Neural progenitor cell (in vitro differentiated cells): ENCODE measurements around the gene PSD4. TPM values are rescaled to one million over a fixed set of nuclear protein-coding genes. Genes with fewer than 3 reads are reported as not detected.

ENCODE experiments used
- DNase-seq: peaks from one replicate; pipeline ENCODE4 v3.0.0-alpha.2; 2016; ENCODE audit warnings: low spot score
- H2AFZ ChIP-seq: fragments of 200-600 bp; sonication (generic); replicated peaks from 2 replicates; pipeline ENCODE4 v1.6.1; 2016; ENCODE audit warnings: antibody characterized with exemption
- H3F3A ChIP-seq: fragments of 200-600 bp; sonication (generic); 2 replicates; pipeline ENCODE4 v1.6.1; 2016; ENCODE audit warnings: antibody characterized with exemption, low read depth
- H3K27ac ChIP-seq: fragments of 200-600 bp; sonication (generic); 2 replicates; pipeline ENCODE4 v1.5.1; 2016; ENCODE audit warnings: mild to moderate bottlenecking
- H3K27me3 ChIP-seq: fragments of 200-600 bp; sonication (generic); 2 replicates; pipeline ENCODE4 v1.6.1; 2016; ENCODE audit warnings: mild to moderate bottlenecking, moderate library complexity
- H3K36me3 ChIP-seq: fragments of 200-600 bp; sonication (generic); 2 replicates; pipeline ENCODE4 v1.5.1; 2016
- H3K4me1 ChIP-seq: fragments of 200-600 bp; sonication (generic); 2 replicates; pipeline ENCODE4 v1.6.1; 2016; ENCODE audit warnings: mixed run types
- H3K4me2 ChIP-seq: fragments of 200-600 bp; sonication (generic); 2 replicates; pipeline ENCODE4 v1.6.1; 2016
- H3K4me3 ChIP-seq: fragments of 200-600 bp; sonication (generic); 2 replicates; pipeline ENCODE4 v1.5.1; 2016
- H3K79me2 ChIP-seq: fragments of 200-600 bp; sonication (generic); 2 replicates; pipeline ENCODE4 v1.6.1; 2016; ENCODE audit warnings: low read depth
- H3K9ac ChIP-seq: fragments of 200-600 bp; sonication (generic); 2 replicates; pipeline ENCODE4 v1.6.1; 2016
- H3K9me3 ChIP-seq: fragments of 200-600 bp; sonication (generic); 2 replicates; pipeline ENCODE4 v1.5.1; 2016; ENCODE audit warnings: low read depth
- H4K20me1 ChIP-seq: fragments of 200-600 bp; sonication (generic); 2 replicates; pipeline ENCODE4 v1.6.1; 2016; ENCODE audit warnings: low read depth
- H3K27ac Mint-ChIP-seq: 3 replicates; pipeline ENCODE4 v1.8.0; 2021; ENCODE audit warnings: mixed read lengths
- H3K27me3 Mint-ChIP-seq: 2 replicates; pipeline ENCODE4 v1.8.0; 2022; ENCODE audit warnings: low read depth, mild to moderate bottlenecking, inconsistent platforms, moderate library complexity, mixed read lengths; ENCODE audit not compliant: insufficient read depth
- H3K36me3 Mint-ChIP-seq: 3 replicates; pipeline ENCODE4 v1.8.0; 2021; ENCODE audit warnings: mixed read lengths
- H3K4me1 Mint-ChIP-seq: 3 replicates; pipeline ENCODE4 v1.8.0; 2021; ENCODE audit warnings: mixed read lengths
- H3K4me3 Mint-ChIP-seq: 3 replicates; pipeline ENCODE4 v1.8.0; 2021; ENCODE audit warnings: mild to moderate bottlenecking, moderate library complexity, mixed read lengths
- H3K9me3 Mint-ChIP-seq: 3 replicates; pipeline ENCODE4 v1.8.0; 2020; ENCODE audit warnings: mixed read lengths
- CTCF ChIP-seq: fragments of 200-600 bp; sonication (generic); IDR thresholded peaks from 2 replicates; pipeline ENCODE4 v1.5.1; 2017; ENCODE audit warnings: antibody characterized with exemption, mild to moderate bottlenecking
- EZH2 ChIP-seq: fragments of 200-600 bp; sonication (generic); IDR thresholded peaks from 2 replicates; pipeline ENCODE4 v1.6.1; 2017; ENCODE audit warnings: antibody characterized with exemption, mild to moderate bottlenecking, moderate library complexity
- EZH2phosphoT487 ChIP-seq: fragments of 200-600 bp; sonication (generic); IDR thresholded peaks from 2 replicates; pipeline ENCODE4 v1.6.1; 2017; ENCODE audit warnings: antibody characterized with exemption
- total RNA-seq: library from RNA; depleted of rRNA; stranded (reverse); fragments of >200 nt; gene quantifications from 2 replicates; pipeline ENCODE4 v1.2.3, GENCODE V29; 2015; ENCODE audit warnings: low replicate concordance

The PSD4 gene
- 0.02 and 0.87 TPM in 2 replicates for total RNA-seq

DNA sequence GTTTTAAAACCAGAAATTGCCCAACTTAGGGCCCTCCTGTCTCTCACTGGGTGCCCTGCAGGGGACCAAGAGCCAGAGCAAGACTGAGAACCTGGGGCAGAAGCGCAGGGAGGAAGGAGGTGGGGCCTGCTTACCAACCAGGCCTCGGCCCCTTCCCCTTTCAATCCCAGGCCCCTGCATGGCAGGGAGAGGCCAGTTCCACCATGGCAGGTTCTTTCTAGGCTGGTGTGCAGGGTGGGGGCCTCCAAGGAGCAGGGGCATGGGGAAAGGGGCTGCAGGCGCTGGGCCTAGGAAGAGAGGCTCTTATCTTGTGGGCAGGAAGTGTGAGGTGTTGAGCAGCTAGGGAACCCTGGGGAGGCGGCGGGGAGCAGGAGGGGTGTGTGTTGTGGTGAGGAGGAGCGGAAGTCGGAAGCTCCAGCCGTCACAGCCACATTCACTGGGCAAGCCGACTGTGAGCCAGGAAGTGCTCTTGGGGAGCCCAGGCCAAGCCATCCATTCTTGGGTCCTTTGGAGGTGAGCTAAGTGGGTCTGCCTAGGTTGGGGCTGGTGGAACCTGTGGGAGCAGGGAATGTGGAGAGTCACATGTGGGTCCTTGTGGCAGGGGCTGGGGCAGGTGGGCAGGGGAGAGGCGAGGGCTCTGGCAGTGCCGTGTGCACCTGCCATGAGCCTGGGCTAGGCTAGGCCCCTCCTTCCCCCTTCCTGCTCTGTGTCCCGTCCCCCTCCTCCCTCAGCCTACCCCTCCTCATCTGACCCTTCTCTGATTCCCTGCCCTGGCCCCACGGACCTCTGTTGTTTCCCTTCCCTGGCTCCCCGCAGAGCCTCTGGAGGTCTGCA is at the start of gene PSD4:
Gene PSD4 (plus strand): TSS at position 430 of the 834 bp plus-strand sequence. CDS start 8,486 bp downstream, outside the sequence.
- no peaks in the 10 kb centered on the region for H3K9me3 ChIP-seq
- peak within 1 kb of the TSS; percentile 78 for H3K27ac Mint-ChIP-seq
- H3K27me3 Mint-ChIP-seq, result peaks cover 9% of the 10 kb centered on the region
- no peak within 1 kb of the TSS for H3K9ac ChIP-seq
- no peaks in the 10 kb centered on the region for H3K79me2 ChIP-seq
- peaks cover 5% of the 10 kb centered on the region for H3K4me1 ChIP-seq
- H3K4me3 Mint-ChIP-seq, result peak within 1 kb of the TSS; percentile 53
- H3K9me3 Mint-ChIP-seq, result peaks cover 4% of the 10 kb centered on the region
- no peaks in the 10 kb centered on the region for H3K36me3 ChIP-seq
- no peak within 1 kb of the TSS for H3K4me2 ChIP-seq
- H3F3A ChIP-seq, result no peaks in the 10 kb centered on the region
- H2AFZ ChIP-seq, result peak within 1 kb of the TSS; percentile 13
- peaks cover 33% of the 10 kb centered on the region for H3K4me1 Mint-ChIP-seq
- TF ChIP-seq CTCF (no peak), EZH2phosphoT487 (no peak), EZH2 (no peak)
- DNase-seq, result no peak
- no peak within 1 kb of the TSS for H3K4me3 ChIP-seq
- no peaks in the 10 kb centered on the region for H3K36me3 Mint-ChIP-seq
- no peaks in the 10 kb centered on the region for H3K27me3 ChIP-seq
- H4K20me1 ChIP-seq, result no peaks in the 10 kb centered on the region
- no peak within 1 kb of the TSS for H3K27ac ChIP-seq

GRCh38 chr2:113124181-113124961 is 49.4 kb upstream of the PSD4 start:
- no peak overlapping the region for H3K4me2 ChIP-seq

More at GRCh38 chr2:113124181-113124961, 49.4 kb upstream of the PSD4 start:
- Histone ChIP-seq H4K20me1 (no peaks in the 10 kb centered on the region), H3K27ac (no peak overlapping the region), H3K4me1 (no peaks in the 10 kb centered on the region), H3K36me3 (no peaks in the 10 kb centered on the region), H2AFZ (no peak overlapping the region), H3K27me3 (peaks cover 17% of the 10 kb centered on the region), H3K9ac (no peak overlapping the region), H3K4me3 (no peak overlapping the region), H3K79me2 (no peaks in the 10 kb centered on the region), H3K9me3 (no peaks in the 10 kb centered on the region), H3F3A (no peaks in the 10 kb centered on the region)
- H3K9me3 Mint-ChIP-seq, result no peaks in the 10 kb centered on the region
- H3K4me1 Mint-ChIP-seq, result no peaks in the 10 kb centered on the region
- no peak for DNase-seq
- H3K4me3 Mint-ChIP-seq, result no peak overlapping the region
- H3K27ac Mint-ChIP-seq, result peak overlapping the region; percentile 65
- no peaks in the 10 kb centered on the region for H3K36me3 Mint-ChIP-seq
- no peak for TF ChIP-seq EZH2phosphoT487
- no peak for TF ChIP-seq CTCF
- no peak for TF ChIP-seq EZH2
- H3K27me3 Mint-ChIP-seq, result peaks cover 8% of the 10 kb centered on the region
